IMR-90 (cell line): ENCODE results near the gene MARCHF7. TPM values are rescaled to one million over a fixed set of nuclear protein-coding genes. Genes with fewer than 3 reads are reported as not detected.

Experiments used
- ATAC-seq: fragments of 200-7000 bp; cut with Tn5 transposase; 2 replicates; pipeline ENCODE4 v1.9.1; 2020; ENCODE audit warnings: low read depth, mild to moderate bottlenecking, moderate library complexity
- BruUV-seq: library from RNA; stranded (reverse); fragments of 400-500 nt; replicated peaks from 2 replicates; lab custom pipeline; 2021; lab: Mats Ljungman, UMichigan
- CTCF ChIA-PET: fragments of 300-600 bp; formaldehyde crosslinking; extraction: SDS; loops from one replicate; lab custom pipeline; 2021; ENCODE audit warnings: antibody characterized with exemption; lab: Yijun Ruan, JAX
- POLR2A ChIA-PET: fragments of 300-600 bp; sonication (Branson Sonifier 250); formaldehyde crosslinking; loops from one replicate; lab custom pipeline; 2022; ENCODE audit warnings: antibody characterized with exemption; ENCODE audit not compliant: unreplicated experiment; lab: Charles Lee
- DNase-seq: peaks from one replicate; pipeline ENCODE4 v3.0.0; 2013
- H2AFZ ChIP-seq: replicated peaks from 2 replicates; pipeline ENCODE3; 2013; ENCODE audit warnings: low read length, mild to moderate bottlenecking; ENCODE audit not compliant: poor library complexity
- H2AK5ac ChIP-seq: 2 replicates; pipeline ENCODE4 v1.6.1; 2013; ENCODE audit warnings: low read depth, low read length, inconsistent platforms
- H2AK9ac ChIP-seq: replicated peaks from 2 replicates; pipeline ENCODE3; 2013; ENCODE audit warnings: mild to moderate bottlenecking, low read depth, low read length, moderate library complexity; ENCODE audit not compliant: poor library complexity
- H2BK120ac ChIP-seq: 2 replicates; pipeline ENCODE4 v1.6.1; 2013; ENCODE audit warnings: low read depth, low read length, inconsistent platforms
- H2BK15ac ChIP-seq: 3 replicates; pipeline ENCODE4 v1.6.1; 2013; ENCODE audit warnings: low read depth, low read length, inconsistent platforms
- H2BK20ac ChIP-seq: 2 replicates; pipeline ENCODE4 v1.6.1; 2013; ENCODE audit warnings: low read depth, mild to moderate bottlenecking, inconsistent platforms, low read length, moderate library complexity
- H2BK5ac ChIP-seq: 2 replicates; pipeline ENCODE4 v1.6.1; 2013; ENCODE audit warnings: mild to moderate bottlenecking, low read depth, low read length, inconsistent platforms; ENCODE audit not compliant: poor library complexity, severe bottlenecking
- H3K14ac ChIP-seq: replicated peaks from 2 replicates; pipeline ENCODE4 v1.6.1; 2013; ENCODE audit warnings: low read depth, low read length, inconsistent platforms
- H3K18ac ChIP-seq: 2 replicates; pipeline ENCODE4 v1.6.1; 2013; ENCODE audit warnings: low read depth, low read length, control low read depth
- H3K23ac ChIP-seq: 2 replicates; pipeline ENCODE4 v1.6.1; 2013; ENCODE audit warnings: low read depth, low read length, inconsistent platforms
- H3K27ac ChIP-seq: 2 replicates; pipeline ENCODE4 v1.5.1; 2013; ENCODE audit warnings: mild to moderate bottlenecking, control low read depth, low read length; ENCODE audit not compliant: insufficient read depth
- H3K27me3 ChIP-seq: 2 replicates; pipeline ENCODE4 v1.6.1; 2013; ENCODE audit warnings: low read length; ENCODE audit not compliant: control insufficient read depth, insufficient read depth
- H3K36me3 ChIP-seq: 2 replicates; pipeline ENCODE4 v1.6.1; 2013; ENCODE audit warnings: low read length, mixed read lengths; ENCODE audit not compliant: control insufficient read depth, insufficient read depth
- H3K4ac ChIP-seq: 2 replicates; pipeline ENCODE4 v1.6.1; 2013; ENCODE audit warnings: low read depth, low read length, inconsistent platforms
- H3K4me1 ChIP-seq: 2 replicates; pipeline ENCODE4 v1.6.1; 2013; ENCODE audit warnings: low read length, mixed read lengths; ENCODE audit not compliant: control insufficient read depth, insufficient read depth
- H3K4me2 ChIP-seq: 2 replicates; pipeline ENCODE4 v1.6.1; 2013; ENCODE audit warnings: low read depth, mild to moderate bottlenecking, control low read depth, low read length, moderate library complexity
- H3K4me3 ChIP-seq: 2 replicates; pipeline ENCODE4 v1.5.1; 2013; ENCODE audit warnings: low read depth, mild to moderate bottlenecking, control low read depth, low read length, moderate library complexity; ENCODE audit not compliant: insufficient read depth
- H3K56ac ChIP-seq: 2 replicates; pipeline ENCODE4 v1.6.1; 2013; ENCODE audit warnings: low read length, inconsistent platforms; ENCODE audit not compliant: insufficient read depth; ENCODE audit errors: extremely low read depth
- H3K79me1 ChIP-seq, 2 experiments: 2 replicates each; pipeline ENCODE4 v1.6.1; 2013; ENCODE audit warnings: low read length in 2 of 2, inconsistent platforms in 1 of 2, low read depth in 1 of 2
- H3K9ac ChIP-seq: 2 replicates; pipeline ENCODE4 v1.6.1; 2013; ENCODE audit warnings: low read depth, low read length, control low read depth
- H3K9me1 ChIP-seq: 2 replicates; pipeline ENCODE4 v1.6.1; 2013; ENCODE audit warnings: low read length, inconsistent platforms; ENCODE audit not compliant: insufficient read depth
- H3K9me3 ChIP-seq: 2 replicates; pipeline ENCODE4 v1.6.1; 2013; ENCODE audit warnings: low read length; ENCODE audit not compliant: control insufficient read depth, insufficient read depth
- H4K20me1 ChIP-seq: 2 replicates; pipeline ENCODE4 v1.6.1; 2013; ENCODE audit warnings: low read length, inconsistent platforms; ENCODE audit not compliant: insufficient read depth
- H4K5ac ChIP-seq: 2 replicates; pipeline ENCODE4 v1.6.1; 2013; ENCODE audit warnings: mild to moderate bottlenecking, low read depth, low read length, control low read depth
- H4K8ac ChIP-seq, 2 experiments: 2 replicates each; pipeline ENCODE4 v1.6.1; 2013; ENCODE audit warnings: low read depth in 2 of 2, low read length in 2 of 2, control low read depth in 1 of 2, inconsistent platforms in 1 of 2
- H4K91ac ChIP-seq: 2 replicates; pipeline ENCODE4 v1.6.1; 2013; ENCODE audit warnings: low read depth, low read length, inconsistent platforms; ENCODE audit not compliant: insufficient read depth
- BHLHE40 ChIP-seq: fragments of 150-350 bp; IDR thresholded peaks from 2 replicates; pipeline ENCODE4 v1.6.1; 2016; ENCODE audit warnings: mild to moderate bottlenecking, low read depth, low read length
- CEBPB ChIP-seq: IDR thresholded peaks from 2 replicates; pipeline ENCODE4 v1.6.1; 2012; ENCODE audit warnings: low read depth, low read length, improper control_type of control experiment
- CHD1 ChIP-seq: IDR thresholded peaks from 2 replicates; pipeline ENCODE4 v1.6.1; 2012; ENCODE audit warnings: low read depth, low read length, improper control_type of control experiment
- CTCF ChIP-seq: conservative IDR thresholded peaks from 2 replicates; pipeline ENCODE4 v1.5.1; 2012; ENCODE audit warnings: mild to moderate bottlenecking, low read depth, low read length, improper control_type of control experiment
- ELK1 ChIP-seq: fragments of 150-350 bp; IDR thresholded peaks from 2 replicates; pipeline ENCODE4 v1.6.1; 2016; ENCODE audit warnings: low read depth, mild to moderate bottlenecking, low read length, moderate library complexity, borderline replicate concordance
- FOS ChIP-seq: fragments of 150-350 bp; IDR thresholded peaks from 2 replicates; pipeline ENCODE4 v1.6.1; 2016; ENCODE audit warnings: low read depth, low read length
- MAFK ChIP-seq: IDR thresholded peaks from 2 replicates; pipeline ENCODE4 v1.6.1; 2012; ENCODE audit warnings: low read depth, low read length, improper control_type of control experiment
- MAZ ChIP-seq: IDR thresholded peaks from 2 replicates; pipeline ENCODE4 v1.6.1; 2012; ENCODE audit warnings: low read depth, mild to moderate bottlenecking, low read length, improper control_type of control experiment, moderate library complexity, borderline replicate concordance
- MXI1 ChIP-seq: IDR thresholded peaks from 2 replicates; pipeline ENCODE4 v1.6.1; 2012; ENCODE audit warnings: low read depth, mild to moderate bottlenecking, low read length, moderate library complexity, borderline replicate concordance
- NFE2L2 ChIP-seq: fragments of 150-350 bp; IDR thresholded peaks from 2 replicates; pipeline ENCODE4 v1.6.1; 2016; ENCODE audit warnings: low read depth, mild to moderate bottlenecking, low read length
- POLR2A ChIP-seq: IDR thresholded peaks from 2 replicates; pipeline ENCODE4 v1.6.1; 2012; ENCODE audit warnings: mild to moderate bottlenecking, low read depth, low read length
- RAD21 ChIP-seq: IDR thresholded peaks from 2 replicates; pipeline ENCODE4 v1.6.1; 2012; ENCODE audit warnings: low read length, improper control_type of control experiment
- RCOR1 ChIP-seq: IDR thresholded peaks from 2 replicates; pipeline ENCODE4 v1.6.1; 2012; ENCODE audit warnings: mild to moderate bottlenecking, low read length, improper control_type of control experiment; ENCODE audit not compliant: insufficient replicate concordance
- RFX5 ChIP-seq: IDR thresholded peaks from 2 replicates; pipeline ENCODE4 v1.8.0; 2012; ENCODE audit warnings: low read depth, mild to moderate bottlenecking, low read length, moderate library complexity
- SMC3 ChIP-seq: fragments of 150-350 bp; IDR thresholded peaks from 2 replicates; pipeline ENCODE4 v1.6.1; 2016; ENCODE audit warnings: low read depth, mild to moderate bottlenecking, antibody characterized with exemption, low read length, moderate library complexity
- USF2 ChIP-seq: fragments of 150-350 bp; IDR thresholded peaks from 2 replicates; pipeline ENCODE4 v1.6.1; 2017; ENCODE audit warnings: mild to moderate bottlenecking, antibody characterized with exemption, low read length, low read depth
- WGBS, 2 experiments: methylation state at CpG; one replicate each; pipeline versions ENCODE4 v1.1.5 to v1.1.7; 2013; ENCODE audit warnings: missing lambda C conversion rate in 2 of 2; ENCODE audit not compliant: insufficient read length in 1 of 2; ENCODE audit errors: extremely low coverage in 2 of 2; 5-methylcytosine and 5-hydroxymethylcytosine counted together
- dilution Hi-C: fragments of 300-500 bp; cut with HindIII; formaldehyde crosslinking; loops from one replicate; pipeline ENCODE4 v1.14.3; 2018; ENCODE audit warnings: low sequenced_read_pairs; ENCODE audit not compliant: unreplicated experiment
- in situ Hi-C: fragments of 300-500 bp; cut with MboI; formaldehyde crosslinking; loops from 3 replicates; pipeline ENCODE4 v1.14.3; 2019; ENCODE audit warnings: low sequenced_read_pairs, inconsistent platforms, mixed read lengths
- intact Hi-C: fragments of 100-400 bp; cut with micrococcal nuclease; formaldehyde crosslinking; loops from 2 replicates; pipeline ENCODE4 v1.10.0; 2022
- polyA plus RNA-seq, 3 experiments: library from polyadenylated mRNA; depleted of rRNA; stranded (reverse); fragments of >200 nt; gene quantifications; 2 replicates each; pipeline ENCODE4 v1.2.3, GENCODE V29; 2012; ENCODE audit warnings: low replicate concordance in 1 of 3
- total RNA-seq: library from RNA; depleted of rRNA; stranded (reverse); fragments of >200 nt; gene quantifications from 2 replicates; pipeline ENCODE4 v1.2.3, GENCODE V29; 2012

Gene MARCHF7
- total and polyA plus RNA-seq, 2 of the 4 experiments (the other 2 are of a cell fraction), result 59.1 to 193 TPM

GRCh38 chr2:159708066-159708760 is 4.1 kb upstream of the MARCHF7 start:
- Histone ChIP-seq H3K4ac (no peak overlapping the region), H3K4me1 (peaks cover 7% of the 10 kb centered on the region), H3K23ac (no peak overlapping the region), H3K9ac (no peak overlapping the region), H2BK15ac (no peak overlapping the region), H2AK5ac (no peak overlapping the region), H3K36me3 (no peaks in the 10 kb centered on the region), H2BK20ac (no peak overlapping the region), H3K27ac (no peak overlapping the region), H4K20me1 (peaks cover 5% of the 10 kb centered on the region), H3K56ac (no peak overlapping the region), H3K79me1 (peaks cover 0 to 8% of the 10 kb centered on the region in 2 experiments; a peak in 2 of 4 replicates), H4K8ac (no peak overlapping the region), H3K4me2 (no peak overlapping the region), H3K18ac (no peak overlapping the region), H2BK120ac (no peak overlapping the region), H4K91ac (no peak overlapping the region), H3K9me3 (no peaks in the 10 kb centered on the region), H3K14ac (no peak overlapping the region), H3K4me3 (no peak overlapping the region), H2BK5ac (no peak overlapping the region), H3K9me1 (peaks cover 2% of the 10 kb centered on the region; the same call in 1 of the 2 replicates), H3K27me3 (no peaks in the 10 kb centered on the region), H2AK9ac (no peak overlapping the region), H2AFZ (no peak overlapping the region), H4K5ac (no peak overlapping the region)
- intact Hi-C loops (no loop called here), in situ Hi-C loops (no loop called here), dilution Hi-C loops (no loop called here)
- ChIA-PET CTCF (no interaction called here), POLR2A (no interaction called here)
- BruUV-seq, result no TSS peak
- DNase-seq (no peak), ATAC-seq (no peak)
- TF ChIP-seq CTCF (no peak), POLR2A (no peak), RAD21 (no peak), FOS (no peak), ELK1 (no peak), MXI1 (no peak), BHLHE40 (no peak), NFE2L2 (no peak), USF2 (no peak), SMC3 (no peak), MAZ (no peak), RFX5 (no peak), CEBPB (no peak), RCOR1 (no peak), CHD1 (no peak), MAFK (no peak)
- no CpG with 5 or more reads among the region's 5 CpGs for WGBS, 2 experiments
